GM12873 (cell line): Measurements from ENCODE around the gene IRS2.

Experiments used
- CTCF ChIP-seq: IDR thresholded peaks from 2 replicates; pipeline ENCODE4 v1.5.1; 2012; ENCODE audit warnings: low read depth, mild to moderate bottlenecking, moderate library complexity, low read length, control low read depth; ENCODE audit not compliant: insufficient read depth; ENCODE audit errors: missing control alignments

Gene IRS2

GRCh38 chr13:109706015-109706715 lies 80.2 kb downstream of the IRS2 start:
- TF ChIP-seq CTCF, result no peak

GRCh38 chr13:109704771-109705635 lies 81.4 kb downstream of the IRS2 start:
- TF ChIP-seq CTCF, result no peak

DNA sequence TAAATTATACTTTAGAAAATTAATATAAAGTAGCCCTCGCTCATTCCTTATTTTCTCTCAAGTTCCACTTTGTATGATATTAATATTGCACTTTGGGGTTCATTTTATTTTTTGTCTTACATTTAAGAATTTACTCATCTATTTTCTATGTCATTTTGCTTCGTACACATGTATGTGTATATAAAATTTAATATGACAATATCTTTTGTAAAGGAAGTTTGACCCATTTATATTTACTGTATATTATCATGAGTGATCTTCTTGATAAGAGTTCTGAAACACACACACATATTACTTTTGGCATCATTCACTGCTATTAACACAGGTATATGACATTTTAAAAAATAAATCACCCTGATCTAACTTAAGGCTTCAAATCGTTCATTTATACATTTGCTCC lies 83.1 kb downstream of the IRS2 start:
- TF ChIP-seq CTCF, result no peak
